ENCODE measurements around the gene LRPAP1. TPM values are rescaled to one million over a fixed set of nuclear protein-coding genes. Genes with fewer than 3 reads are reported as not detected.
A peak's percentile ranks its signal among the peaks of the same experiment; 100 is the strongest.

Gene LRPAP1
- total RNA-seq, 4 donors from 2014 or later: 168 to 320 (median 259) TPM

- peaks cover 7 to 16% of the 10 kb centered on the region in 2 donors for H3K4me1 ChIP-seq
- H3K27ac ChIP-seq: no peak overlapping the region
- peak; percentile 16 to 28 for DNase-seq
- no peak overlapping the region for H3K4me3 ChIP-seq (replicated peaks in 1 of 3)
- TF ChIP-seq, protein P1, sequence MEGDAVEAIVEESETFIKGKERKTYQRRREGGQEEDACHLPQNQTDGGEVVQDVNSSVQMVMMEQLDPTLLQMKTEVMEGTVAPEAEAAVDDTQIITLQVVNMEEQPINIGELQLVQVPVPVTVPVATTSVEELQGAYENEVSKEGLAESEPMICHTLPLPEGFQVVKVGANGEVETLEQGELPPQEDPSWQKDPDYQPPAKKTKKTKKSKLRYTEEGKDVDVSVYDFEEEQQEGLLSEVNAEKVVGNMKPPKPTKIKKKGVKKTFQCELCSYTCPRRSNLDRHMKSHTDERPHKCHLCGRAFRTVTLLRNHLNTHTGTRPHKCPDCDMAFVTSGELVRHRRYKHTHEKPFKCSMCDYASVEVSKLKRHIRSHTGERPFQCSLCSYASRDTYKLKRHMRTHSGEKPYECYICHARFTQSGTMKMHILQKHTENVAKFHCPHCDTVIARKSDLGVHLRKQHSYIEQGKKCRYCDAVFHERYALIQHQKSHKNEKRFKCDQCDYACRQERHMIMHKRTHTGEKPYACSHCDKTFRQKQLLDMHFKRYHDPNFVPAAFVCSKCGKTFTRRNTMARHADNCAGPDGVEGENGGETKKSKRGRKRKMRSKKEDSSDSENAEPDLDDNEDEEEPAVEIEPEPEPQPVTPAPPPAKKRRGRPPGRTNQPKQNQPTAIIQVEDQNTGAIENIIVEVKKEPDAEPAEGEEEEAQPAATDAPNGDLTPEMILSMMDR (IDR thresholded peaks at IDR 0.05): no peak
- no peak for TF ChIP-seq POLR2A (IDR thresholded peaks at IDR 0.05)
- 32 to 44% methylated on average over 11 to 12 of the region's 23 CpGs for WGBS, 2 donors
- H3K9me3 ChIP-seq: no peaks in the 10 kb centered on the region
- no peaks in the 10 kb centered on the region for H3K36me3 ChIP-seq
- intact Hi-C loops (cut with DNase I): no loop called here
- no peaks in the 10 kb centered on the region for H3K27me3 ChIP-seq
Measured at GRCh38 chr4:3483471-3483921, 48.7 kb downstream of the LRPAP1 start.

DNA sequence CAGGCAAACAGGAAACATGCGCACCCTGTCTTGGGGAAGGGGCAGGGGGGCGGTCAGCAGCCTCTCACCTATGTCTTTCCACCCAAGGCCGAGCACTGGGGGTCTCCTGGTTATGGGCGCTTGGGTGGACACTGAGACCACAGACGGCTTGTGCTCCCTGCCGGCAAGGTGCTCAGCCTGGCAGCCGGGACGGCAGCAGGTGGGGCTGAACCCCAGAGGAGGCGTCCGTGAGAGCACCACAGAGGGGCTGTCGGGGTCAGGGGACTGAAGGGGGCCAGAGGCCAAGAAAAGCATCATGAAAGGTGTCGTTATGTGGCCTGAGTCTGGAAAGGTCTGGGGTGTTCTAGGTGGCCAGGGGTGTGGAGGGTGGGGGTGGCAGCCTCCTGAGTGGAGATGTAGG is 49.5 kb downstream of the LRPAP1 start:
- TF ChIP-seq, protein P1 (IDR thresholded peaks at IDR 0.05): no peak
- no peak for TF ChIP-seq POLR2A (IDR thresholded peaks at IDR 0.05)
- Histone ChIP-seq H3K36me3 (no peaks in the 10 kb centered on the region), H3K4me1 (peaks cover 7 to 16% of the 10 kb centered on the region in 2 donors), H3K27ac (no peak overlapping the region), H3K27me3 (no peaks in the 10 kb centered on the region), H3K4me3 (replicated peaks in 1 of 3) (no peak overlapping the region), H3K9me3 (no peaks in the 10 kb centered on the region)
- 87 to 89% methylated on average over 10 to 12 of the region's 12 CpGs for WGBS, 2 donors
- DNase-seq: no peak
- intact Hi-C loops (cut with DNase I): no loop called here

- no peak for DNase-seq
- no peak for TF ChIP-seq POLR2A (IDR thresholded peaks at IDR 0.05)
- TF ChIP-seq, protein P1 (IDR thresholded peaks at IDR 0.05): no peak
- no peak overlapping the region for H3K4me3 ChIP-seq (replicated peaks in 1 of 3)
- no peaks in the 10 kb centered on the region for H3K36me3 ChIP-seq
- H3K27ac ChIP-seq: no peak overlapping the region
- peaks cover 7 to 16% of the 10 kb centered on the region in 2 donors for H3K4me1 ChIP-seq
- no peaks in the 10 kb centered on the region for H3K9me3 ChIP-seq
- WGBS, 2 donors: 74 to 86% methylated on average over 17 to 18 of the region's 19 CpGs
- intact Hi-C loops (cut with DNase I): no loop called here
- no peaks in the 10 kb centered on the region for H3K27me3 ChIP-seq
Measured at GRCh38 chr4:3481783-3482393, 50.3 kb downstream of the LRPAP1 start.

DNA sequence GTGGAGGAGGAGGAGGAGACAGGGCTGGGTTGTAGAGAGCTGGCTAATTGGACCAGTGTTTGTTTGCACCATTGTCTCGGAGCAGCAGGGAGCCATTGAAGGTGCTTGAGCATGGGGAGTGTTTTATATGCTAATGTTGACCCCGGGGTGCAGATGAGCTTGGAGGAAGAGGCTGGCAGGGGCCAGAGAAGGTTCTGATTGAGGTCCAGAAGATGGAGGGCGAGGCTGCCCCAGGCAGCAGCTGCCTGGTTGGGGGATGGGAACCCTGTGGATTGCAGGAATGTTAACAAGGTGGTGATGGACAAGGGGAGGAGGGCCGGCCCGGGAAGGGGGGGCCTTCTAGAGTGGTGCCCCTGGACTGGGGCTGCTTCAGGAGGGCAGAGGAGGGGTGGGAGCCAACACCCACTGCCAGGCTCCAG is 51.1 kb downstream of the LRPAP1 start:
- no peak for TF ChIP-seq POLR2A (IDR thresholded peaks at IDR 0.05)
- TF ChIP-seq, protein P1 (IDR thresholded peaks at IDR 0.05): no peak
- 41 to 48% methylated on average over 5 of the region's 5 CpGs for WGBS, 2 donors
- intact Hi-C loops (cut with DNase I): no loop called here
- DNase-seq: no peak
- Histone ChIP-seq H3K4me1 (peaks cover 7 to 16% of the 10 kb centered on the region in 2 donors), H3K27ac (no peak overlapping the region), H3K36me3 (no peaks in the 10 kb centered on the region), H3K27me3 (no peaks in the 10 kb centered on the region), H3K9me3 (no peaks in the 10 kb centered on the region), H3K4me3 (replicated peaks in 1 of 3) (no peak overlapping the region)

- Histone ChIP-seq H3K27ac (no peak overlapping the region), H3K4me3 (replicated peaks in 1 of 3) (no peak overlapping the region), H3K27me3 (no peaks in the 10 kb centered on the region), H3K9me3 (no peaks in the 10 kb centered on the region), H3K4me1 (peaks cover 7 to 16% of the 10 kb centered on the region in 2 donors), H3K36me3 (no peaks in the 10 kb centered on the region)
- peak; percentile 69 to 76 for DNase-seq
- no peak for TF ChIP-seq POLR2A (IDR thresholded peaks at IDR 0.05)
- TF ChIP-seq, protein P1 (IDR thresholded peaks at IDR 0.05): peak; percentile 84 to 100 (median 94)
- WGBS, 2 donors: 15 to 25% methylated on average over 11 to 14 of the region's 17 CpGs
- intact Hi-C loops (cut with DNase I): no loop called here
Measured at GRCh38 chr4:3480528-3481112, 51.6 kb downstream of the LRPAP1 start.
